Suprapubic skin (tissue), 4 donors: ENCODE data around the gene TCERG1L. TPM values are rescaled to one million over a fixed set of nuclear protein-coding genes. Genes with fewer than 3 reads are reported as not detected.

Experiments
- DNase-seq, 2 donors: peaks; one replicate each; pipeline ENCODE4 v3.0.0-alpha.2; 2019; ENCODE audit warnings: low spot score in 2 of 2
- H3K27ac ChIP-seq: fragments of 200-600 bp; sonication (generic); one replicate; pipeline ENCODE4 v1.5.1; 2019
- H3K27me3 ChIP-seq: fragments of 200-600 bp; sonication (generic); one replicate; pipeline ENCODE4 v1.5.1; 2019
- H3K36me3 ChIP-seq: fragments of 200-600 bp; sonication (generic); one replicate; pipeline ENCODE4 v1.5.1; 2019
- H3K4me1 ChIP-seq: fragments of 200-600 bp; sonication (generic); one replicate; pipeline ENCODE4 v1.5.1; 2019
- H3K4me3 ChIP-seq: fragments of 200-600 bp; sonication (generic); one replicate; pipeline ENCODE4 v1.5.1; 2019; ENCODE audit warnings: mild to moderate bottlenecking
- H3K9me3 ChIP-seq: fragments of 200-600 bp; sonication (generic); one replicate; pipeline ENCODE4 v1.5.1; 2019
- EP300 ChIP-seq: sonication (generic); formaldehyde crosslinking; IDR thresholded peaks from one replicate; pipeline ENCODE4 v1.6.1; 2017; ENCODE audit warnings: antibody characterized with exemption
- POLR2A ChIP-seq, 2 donors: fragments of 450-650 bp; IDR thresholded peaks; one replicate each; pipeline ENCODE4 v1.6.1; 2017; ENCODE audit warnings: antibody characterized with exemption in 2 of 2, mild to moderate bottlenecking in 2 of 2, moderate library complexity in 2 of 2
- POLR2AphosphoS5 ChIP-seq, 3 donors: sonication (generic); formaldehyde crosslinking; IDR thresholded peaks; one replicate each; pipeline ENCODE4 v1.6.1; 2017; ENCODE audit warnings: antibody characterized with exemption in 3 of 3
- WGBS: methylation state at CpG from one replicate; pipeline ENCODE4 v1.1.5; 2018; 5-methylcytosine and 5-hydroxymethylcytosine counted together
- total RNA-seq, 4 donors: library from RNA; depleted of rRNA; stranded (reverse); fragments of >200 nt; gene quantifications; one replicate each; pipeline ENCODE4 v1.1.0, GENCODE V29; 2016
- TF ChIP-seq, protein P1 (sequence below), 2 donors: fragments of 200-600 bp in 1 of 2; fragments of 450-650 bp in 1 of 2; sonication (generic) in 1 of 2; IDR thresholded peaks; one replicate each; pipeline ENCODE4 v1.5.1; 2016 to 2019; ENCODE audit warnings: antibody characterized with exemption in 2 of 2, mild to moderate bottlenecking in 1 of 2, moderate library complexity in 1 of 2

Gene TCERG1L
- total RNA-seq, 4 donors from 2014 or later, result 0.32 to 1.0 (median 0.51) TPM

DNA sequence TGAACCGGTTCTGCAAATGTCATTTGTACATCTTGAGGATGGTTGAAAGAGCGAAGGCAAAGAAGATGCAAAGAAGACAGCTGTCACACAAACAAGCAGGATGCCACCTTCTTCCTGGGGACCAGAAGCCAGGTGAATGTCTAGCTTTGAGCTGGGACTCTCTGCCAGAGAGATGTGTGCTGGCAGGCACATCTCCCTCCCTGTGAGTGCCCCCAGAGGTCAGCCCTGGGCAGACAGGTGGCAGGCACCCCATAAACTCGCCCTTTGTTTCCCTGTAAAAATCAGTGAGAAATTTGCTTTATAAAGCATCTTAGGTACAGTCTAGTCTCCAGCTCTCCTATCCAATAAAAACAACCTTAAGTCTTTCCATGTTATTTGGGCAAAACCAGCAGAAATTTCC lies 2.6 kb upstream of the TCERG1L start:
- H3K27me3 ChIP-seq, result peaks cover 65% of the 10 kb centered on the region
- WGBS, result 84% methylated on average over 3 of the region's 3 CpGs
- H3K27ac ChIP-seq, result no peak overlapping the region
- no peaks in the 10 kb centered on the region for H3K9me3 ChIP-seq
- no peak for DNase-seq
- peaks cover 27% of the 10 kb centered on the region for H3K4me1 ChIP-seq
- no peaks in the 10 kb centered on the region for H3K36me3 ChIP-seq
- TF ChIP-seq POLR2A (IDR thresholded peaks at IDR 0.05) (no peak), EP300 (no peak)
- H3K4me3 ChIP-seq, result no peak overlapping the region

DNA sequence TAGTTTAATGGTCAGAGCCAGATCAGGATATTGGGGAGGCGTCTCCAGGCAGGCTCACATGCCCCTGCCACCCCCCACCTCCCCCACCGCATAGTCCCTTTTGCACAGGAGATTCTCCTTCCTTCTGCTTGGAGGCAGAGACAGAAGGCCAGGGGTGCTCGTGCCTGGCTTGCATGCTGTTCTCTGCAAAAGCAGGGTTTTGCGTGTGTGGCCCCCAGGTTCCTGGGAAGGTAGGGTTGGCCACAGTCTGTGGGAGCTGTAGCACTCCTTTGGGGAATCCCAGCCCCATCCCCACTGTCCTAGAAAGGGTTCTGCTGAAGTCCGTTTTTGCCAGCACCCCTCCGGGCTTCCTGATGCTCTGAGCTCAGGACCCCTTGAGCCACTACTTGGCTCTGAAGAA lies 1.9 kb upstream of the TCERG1L start:
- Histone ChIP-seq H3K9me3 (no peaks in the 10 kb centered on the region), H3K4me3 (no peak overlapping the region), H3K27ac (no peak overlapping the region), H3K4me1 (peaks cover 27% of the 10 kb centered on the region), H3K27me3 (peaks cover 66% of the 10 kb centered on the region), H3K36me3 (no peaks in the 10 kb centered on the region)
- no peak for DNase-seq
- no peak for TF ChIP-seq POLR2A (IDR thresholded peaks at IDR 0.05)
- no peak for TF ChIP-seq POLR2AphosphoS5 (IDR thresholded peaks at IDR 0.05)
- no peak for TF ChIP-seq EP300
- TF ChIP-seq, protein P1, sequence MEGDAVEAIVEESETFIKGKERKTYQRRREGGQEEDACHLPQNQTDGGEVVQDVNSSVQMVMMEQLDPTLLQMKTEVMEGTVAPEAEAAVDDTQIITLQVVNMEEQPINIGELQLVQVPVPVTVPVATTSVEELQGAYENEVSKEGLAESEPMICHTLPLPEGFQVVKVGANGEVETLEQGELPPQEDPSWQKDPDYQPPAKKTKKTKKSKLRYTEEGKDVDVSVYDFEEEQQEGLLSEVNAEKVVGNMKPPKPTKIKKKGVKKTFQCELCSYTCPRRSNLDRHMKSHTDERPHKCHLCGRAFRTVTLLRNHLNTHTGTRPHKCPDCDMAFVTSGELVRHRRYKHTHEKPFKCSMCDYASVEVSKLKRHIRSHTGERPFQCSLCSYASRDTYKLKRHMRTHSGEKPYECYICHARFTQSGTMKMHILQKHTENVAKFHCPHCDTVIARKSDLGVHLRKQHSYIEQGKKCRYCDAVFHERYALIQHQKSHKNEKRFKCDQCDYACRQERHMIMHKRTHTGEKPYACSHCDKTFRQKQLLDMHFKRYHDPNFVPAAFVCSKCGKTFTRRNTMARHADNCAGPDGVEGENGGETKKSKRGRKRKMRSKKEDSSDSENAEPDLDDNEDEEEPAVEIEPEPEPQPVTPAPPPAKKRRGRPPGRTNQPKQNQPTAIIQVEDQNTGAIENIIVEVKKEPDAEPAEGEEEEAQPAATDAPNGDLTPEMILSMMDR (IDR thresholded peaks at IDR 0.05), result no peak
- 69% methylated on average over 3 of the region's 6 CpGs for WGBS

DNA sequence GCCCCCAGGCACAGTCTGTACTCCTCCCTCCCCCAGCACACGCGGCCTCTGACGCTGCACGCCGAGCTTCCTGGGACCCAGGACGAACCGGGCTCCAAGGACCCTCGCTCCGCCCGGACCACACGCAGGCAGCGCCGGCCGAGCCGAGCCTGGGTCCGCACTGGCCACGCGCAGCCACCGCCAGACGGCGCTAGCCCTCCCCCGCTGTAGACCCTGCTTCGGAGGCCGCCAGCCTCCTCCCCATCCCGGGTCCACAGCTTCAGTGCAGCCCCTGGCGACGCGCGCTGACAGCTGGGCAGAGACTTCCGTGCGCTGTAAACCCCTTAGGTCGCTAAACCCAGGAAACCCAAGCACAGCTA lies 936 bp upstream of the TCERG1L start:
- DNase-seq, result no peak
- no peaks in the 10 kb centered on the region for H3K9me3 ChIP-seq
- H3K36me3 ChIP-seq, result no peaks in the 10 kb centered on the region
- H3K4me3 ChIP-seq, result peak overlapping the region; percentile 49
- 0% methylated on average over 10 of the region's 32 CpGs for WGBS
- H3K27me3 ChIP-seq, result peaks cover 64% of the 10 kb centered on the region
- TF ChIP-seq, protein P1 (IDR thresholded peaks at IDR 0.05), result peak in 1 of 2 donors; percentile 19
- TF ChIP-seq EP300, result no peak
- H3K4me1 ChIP-seq, result peaks cover 27% of the 10 kb centered on the region
- no peak overlapping the region for H3K27ac ChIP-seq

DNA sequence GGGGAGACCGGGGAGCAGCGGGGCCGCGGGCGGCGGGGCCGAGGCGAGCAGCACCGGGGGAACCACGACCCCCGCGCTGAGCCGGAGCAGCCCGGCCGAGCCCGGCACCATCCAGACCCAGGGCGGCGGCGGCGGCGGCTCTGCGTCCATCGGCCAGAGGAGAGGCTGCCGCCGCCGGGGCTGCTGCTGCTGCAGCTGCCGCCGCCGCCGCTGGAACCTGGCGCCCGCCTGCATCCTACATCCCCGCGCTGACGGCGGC lies 190 bp downstream of the TCERG1L start:
- Histone ChIP-seq H3K36me3 (no peaks in the 10 kb centered on the region), H3K4me1 (peaks cover 27% of the 10 kb centered on the region), H3K4me3 (peak overlapping the region; percentile 49), H3K9me3 (no peaks in the 10 kb centered on the region), H3K27ac (no peak overlapping the region), H3K27me3 (peaks cover 61% of the 10 kb centered on the region)
- DNase-seq, result no peak
- TF ChIP-seq, protein P1 (IDR thresholded peaks at IDR 0.05), result no peak
- TF ChIP-seq POLR2AphosphoS5 (IDR thresholded peaks at IDR 0.05) (no peak), EP300 (no peak), POLR2A (IDR thresholded peaks at IDR 0.05) (no peak)
- WGBS, result 2% methylated on average over 13 of the region's 36 CpGs

DNA sequence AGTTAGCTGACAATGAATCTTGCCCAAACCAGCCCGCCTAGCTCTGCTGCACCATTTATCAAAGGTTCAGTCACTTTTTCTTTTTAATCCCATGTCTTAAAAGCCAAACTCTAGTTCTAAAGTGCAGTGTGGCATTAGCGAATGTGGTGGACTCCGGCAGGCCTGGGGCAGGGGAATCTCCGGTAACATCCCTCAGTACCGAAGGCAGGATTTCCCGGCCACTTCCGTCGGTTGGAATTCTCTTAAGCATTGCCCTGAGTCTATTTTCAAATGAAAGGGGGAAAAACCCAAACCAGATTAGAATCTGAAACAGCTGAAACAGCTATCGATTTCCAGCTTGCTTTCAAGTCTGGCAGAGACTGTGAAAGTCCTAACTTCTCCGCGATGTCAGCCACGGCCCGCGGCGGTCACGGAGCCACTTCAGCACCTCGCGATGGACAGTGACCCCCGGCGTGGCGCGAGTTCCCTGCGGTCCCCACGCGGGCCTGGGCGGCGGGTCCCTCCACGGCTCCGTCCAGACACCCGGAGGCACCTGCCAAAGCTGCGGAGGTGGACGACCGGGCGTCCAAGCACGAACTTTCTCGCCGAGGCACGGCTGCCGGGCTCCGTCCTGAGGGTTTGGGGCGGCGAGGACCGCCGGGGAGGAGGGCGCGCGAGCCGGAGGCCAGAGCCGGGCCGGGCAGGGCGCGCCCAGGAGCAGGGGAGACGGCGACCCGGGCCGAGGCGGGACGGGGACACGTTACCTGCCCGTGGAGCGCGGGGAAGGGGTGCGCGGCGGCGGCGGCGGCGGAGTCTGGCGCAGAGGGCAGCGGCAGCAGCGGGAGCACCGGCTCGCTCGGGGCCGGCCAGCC lies 745 bp downstream of the TCERG1L start:
- 3% methylated on average over 10 of the region's 76 CpGs for WGBS
- no peak for DNase-seq
- Histone ChIP-seq H3K4me3 (peak overlapping the region; percentile 49), H3K9me3 (no peaks in the 10 kb centered on the region), H3K27me3 (peaks cover 61% of the 10 kb centered on the region), H3K36me3 (no peaks in the 10 kb centered on the region), H3K27ac (no peak overlapping the region), H3K4me1 (peaks cover 27% of the 10 kb centered on the region)
- no peak for TF ChIP-seq POLR2AphosphoS5 (IDR thresholded peaks at IDR 0.05)
- TF ChIP-seq, protein P1 (IDR thresholded peaks at IDR 0.05), result no peak
- no peak for TF ChIP-seq EP300
- no peak for TF ChIP-seq POLR2A (IDR thresholded peaks at IDR 0.05)

DNA sequence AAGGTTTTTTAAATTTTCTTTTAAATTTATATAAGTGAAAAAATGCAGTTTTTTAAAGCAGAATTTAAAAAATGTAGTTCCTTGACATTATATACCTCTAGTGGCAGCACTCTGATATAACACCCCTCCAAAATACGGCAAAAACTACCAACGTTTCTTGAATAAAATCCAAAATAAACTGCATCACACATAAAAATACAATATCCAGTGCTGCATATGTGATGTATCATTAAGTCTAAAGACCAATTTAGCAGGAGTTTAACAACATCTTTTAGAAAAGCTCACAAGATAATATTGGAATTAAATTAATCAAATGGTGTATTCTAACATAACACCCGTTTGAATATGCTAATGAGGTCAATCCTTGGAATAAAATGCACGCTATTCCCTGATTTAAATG lies 1.4 kb downstream of the TCERG1L start:
- Histone ChIP-seq H3K36me3 (no peaks in the 10 kb centered on the region), H3K27ac (no peak overlapping the region), H3K9me3 (no peaks in the 10 kb centered on the region), H3K4me1 (peaks cover 26% of the 10 kb centered on the region), H3K27me3 (peaks cover 59% of the 10 kb centered on the region), H3K4me3 (no peak overlapping the region)
- DNase-seq, result no peak
- 5% methylated on average over 4 of the region's 4 CpGs for whole genome bisulfite sequencing
- TF ChIP-seq, protein P1 (IDR thresholded peaks at IDR 0.05), result no peak
- TF ChIP-seq POLR2A (IDR thresholded peaks at IDR 0.05), result no peak
- TF ChIP-seq EP300, result no peak
- TF ChIP-seq POLR2AphosphoS5 (IDR thresholded peaks at IDR 0.05), result no peak
